NCI-H1417 treated with DMSO at 0.1 percent for 48 hours (cell line): Measurements from ENCODE around the gene ANKS1B.
"Not testable (repeated sequence)": the region's sequence is repeated elsewhere in the genome, so short reads cannot be mapped to it uniquely, and the experiment has no call there.

Source experiments
- DNase-seq: peaks from one replicate; lab custom pipeline; 2025; lab: John Stamatoyannopoulos, UW

The ANKS1B gene

GRCh38 chr12:99009654-99010296 lies 975.0 kb downstream of the ANKS1B start:
- DNase-seq: no peak

- no peak for DNase-seq
Measured at GRCh38 chr12:99005601-99006000, 979.1 kb downstream of the ANKS1B start.

GRCh38 chr12:99004799-99005466 lies 979.8 kb downstream of the ANKS1B start:
- DNase-seq: no peak

- no peak for DNase-seq
Measured at GRCh38 chr12:99002731-99003130, 982.0 kb downstream of the ANKS1B start.

GRCh38 chr12:99002156-99002555 lies 982.6 kb downstream of the ANKS1B start:
- DNase-seq: no peak

GRCh38 chr12:98999559-98999958 lies 985.2 kb downstream of the ANKS1B start:
- no peak for DNase-seq

GRCh38 chr12:98998697-98999299 lies 985.9 kb downstream of the ANKS1B start:
- no peak for DNase-seq

- DNase-seq: no peak
Measured at GRCh38 chr12:98997899-98998298, 986.8 kb downstream of the ANKS1B start.

- no peak for DNase-seq
Measured at GRCh38 chr12:98990648-98991047, 994.1 kb downstream of the ANKS1B start.

- no peak for DNase-seq
Measured at GRCh38 chr12:98985156-98985555, 999.6 kb downstream of the ANKS1B start.

GRCh38 chr12:98983647-98984046 lies 1001.1 kb downstream of the ANKS1B start:
- no peak for DNase-seq

GRCh38 chr12:98980508-98980907 lies 1004.2 kb downstream of the ANKS1B start:
- no peak for DNase-seq

GRCh38 chr12:98977186-98977585 lies 1007.5 kb downstream of the ANKS1B start:
- no peak for DNase-seq

- DNase-seq: no peak
Measured at GRCh38 chr12:98974767-98975381, 1009.9 kb downstream of the ANKS1B start.

GRCh38 chr12:98973395-98973794 lies 1011.3 kb downstream of the ANKS1B start:
- DNase-seq: no peak

GRCh38 chr12:98970950-98971349 lies 1013.8 kb downstream of the ANKS1B start:
- DNase-seq: no peak

GRCh38 chr12:98970210-98970609 lies 1014.5 kb downstream of the ANKS1B start:
- DNase-seq: no peak

GRCh38 chr12:98968896-98969295 lies 1015.8 kb downstream of the ANKS1B start:
- DNase-seq: no peak

GRCh38 chr12:98957135-98957534 lies 1027.6 kb downstream of the ANKS1B start:
- DNase-seq: not testable (repeated sequence)

- no peak for DNase-seq
Measured at GRCh38 chr12:98955284-98955683, 1029.5 kb downstream of the ANKS1B start.

GRCh38 chr12:98954506-98954905 lies 1030.2 kb downstream of the ANKS1B start:
- DNase-seq: no peak

- no peak for DNase-seq
Measured at GRCh38 chr12:98951406-98951805, 1033.3 kb downstream of the ANKS1B start.

GRCh38 chr12:98948343-98948949 lies 1036.3 kb downstream of the ANKS1B start:
- DNase-seq: no peak
